IMR-90 (cell line): Measurements from ENCODE around the gene ARF6. TPM values are rescaled to one million over a fixed set of nuclear protein-coding genes. Genes with fewer than 3 reads are reported as not detected.

Experiments
- ATAC-seq: fragments of 200-7000 bp; cut with Tn5 transposase; 2 replicates; pipeline ENCODE4 v1.9.1; 2020; ENCODE audit warnings: low read depth, mild to moderate bottlenecking, moderate library complexity
- BruUV-seq: library from RNA; stranded (reverse); fragments of 400-500 nt; replicated peaks from 2 replicates; lab custom pipeline; 2021; lab: Mats Ljungman, UMichigan
- CTCF ChIA-PET: fragments of 300-600 bp; formaldehyde crosslinking; extraction: SDS; loops from one replicate; lab custom pipeline; 2021; ENCODE audit warnings: antibody characterized with exemption; lab: Yijun Ruan, JAX
- POLR2A ChIA-PET: fragments of 300-600 bp; sonication (Branson Sonifier 250); formaldehyde crosslinking; loops from one replicate; lab custom pipeline; 2022; ENCODE audit warnings: antibody characterized with exemption; ENCODE audit not compliant: unreplicated experiment; lab: Charles Lee
- DNase-seq: peaks from one replicate; pipeline ENCODE4 v3.0.0; 2013
- H2AFZ ChIP-seq: replicated peaks from 2 replicates; pipeline ENCODE3; 2013; ENCODE audit warnings: low read length, mild to moderate bottlenecking; ENCODE audit not compliant: poor library complexity
- H2AK5ac ChIP-seq: 2 replicates; pipeline ENCODE4 v1.6.1; 2013; ENCODE audit warnings: low read depth, low read length, inconsistent platforms
- H2AK9ac ChIP-seq: replicated peaks from 2 replicates; pipeline ENCODE3; 2013; ENCODE audit warnings: mild to moderate bottlenecking, low read depth, low read length, moderate library complexity; ENCODE audit not compliant: poor library complexity
- H2BK120ac ChIP-seq: 2 replicates; pipeline ENCODE4 v1.6.1; 2013; ENCODE audit warnings: low read depth, low read length, inconsistent platforms
- H2BK15ac ChIP-seq: 3 replicates; pipeline ENCODE4 v1.6.1; 2013; ENCODE audit warnings: low read depth, low read length, inconsistent platforms
- H2BK20ac ChIP-seq: 2 replicates; pipeline ENCODE4 v1.6.1; 2013; ENCODE audit warnings: low read depth, mild to moderate bottlenecking, inconsistent platforms, low read length, moderate library complexity
- H2BK5ac ChIP-seq: 2 replicates; pipeline ENCODE4 v1.6.1; 2013; ENCODE audit warnings: mild to moderate bottlenecking, low read depth, low read length, inconsistent platforms; ENCODE audit not compliant: poor library complexity, severe bottlenecking
- H3K14ac ChIP-seq: replicated peaks from 2 replicates; pipeline ENCODE4 v1.6.1; 2013; ENCODE audit warnings: low read depth, low read length, inconsistent platforms
- H3K18ac ChIP-seq: 2 replicates; pipeline ENCODE4 v1.6.1; 2013; ENCODE audit warnings: low read depth, low read length, control low read depth
- H3K23ac ChIP-seq: 2 replicates; pipeline ENCODE4 v1.6.1; 2013; ENCODE audit warnings: low read depth, low read length, inconsistent platforms
- H3K27ac ChIP-seq: 2 replicates; pipeline ENCODE4 v1.5.1; 2013; ENCODE audit warnings: mild to moderate bottlenecking, control low read depth, low read length; ENCODE audit not compliant: insufficient read depth
- H3K27me3 ChIP-seq: 2 replicates; pipeline ENCODE4 v1.6.1; 2013; ENCODE audit warnings: low read length; ENCODE audit not compliant: control insufficient read depth, insufficient read depth
- H3K36me3 ChIP-seq: 2 replicates; pipeline ENCODE4 v1.6.1; 2013; ENCODE audit warnings: low read length, mixed read lengths; ENCODE audit not compliant: control insufficient read depth, insufficient read depth
- H3K4ac ChIP-seq: 2 replicates; pipeline ENCODE4 v1.6.1; 2013; ENCODE audit warnings: low read depth, low read length, inconsistent platforms
- H3K4me1 ChIP-seq: 2 replicates; pipeline ENCODE4 v1.6.1; 2013; ENCODE audit warnings: low read length, mixed read lengths; ENCODE audit not compliant: control insufficient read depth, insufficient read depth
- H3K4me2 ChIP-seq: 2 replicates; pipeline ENCODE4 v1.6.1; 2013; ENCODE audit warnings: low read depth, mild to moderate bottlenecking, control low read depth, low read length, moderate library complexity
- H3K4me3 ChIP-seq: 2 replicates; pipeline ENCODE4 v1.5.1; 2013; ENCODE audit warnings: low read depth, mild to moderate bottlenecking, control low read depth, low read length, moderate library complexity; ENCODE audit not compliant: insufficient read depth
- H3K56ac ChIP-seq: 2 replicates; pipeline ENCODE4 v1.6.1; 2013; ENCODE audit warnings: low read length, inconsistent platforms; ENCODE audit not compliant: insufficient read depth; ENCODE audit errors: extremely low read depth
- H3K79me1 ChIP-seq, 2 experiments: 2 replicates each; pipeline ENCODE4 v1.6.1; 2013; ENCODE audit warnings: low read length in 2 of 2, inconsistent platforms in 1 of 2, low read depth in 1 of 2
- H3K9ac ChIP-seq: 2 replicates; pipeline ENCODE4 v1.6.1; 2013; ENCODE audit warnings: low read depth, low read length, control low read depth
- H3K9me1 ChIP-seq: 2 replicates; pipeline ENCODE4 v1.6.1; 2013; ENCODE audit warnings: low read length, inconsistent platforms; ENCODE audit not compliant: insufficient read depth
- H3K9me3 ChIP-seq: 2 replicates; pipeline ENCODE4 v1.6.1; 2013; ENCODE audit warnings: low read length; ENCODE audit not compliant: control insufficient read depth, insufficient read depth
- H4K20me1 ChIP-seq: 2 replicates; pipeline ENCODE4 v1.6.1; 2013; ENCODE audit warnings: low read length, inconsistent platforms; ENCODE audit not compliant: insufficient read depth
- H4K5ac ChIP-seq: 2 replicates; pipeline ENCODE4 v1.6.1; 2013; ENCODE audit warnings: mild to moderate bottlenecking, low read depth, low read length, control low read depth
- H4K8ac ChIP-seq, 2 experiments: 2 replicates each; pipeline ENCODE4 v1.6.1; 2013; ENCODE audit warnings: low read depth in 2 of 2, low read length in 2 of 2, control low read depth in 1 of 2, inconsistent platforms in 1 of 2
- H4K91ac ChIP-seq: 2 replicates; pipeline ENCODE4 v1.6.1; 2013; ENCODE audit warnings: low read depth, low read length, inconsistent platforms; ENCODE audit not compliant: insufficient read depth
- CEBPB ChIP-seq: IDR thresholded peaks from 2 replicates; pipeline ENCODE4 v1.6.1; 2012; ENCODE audit warnings: low read depth, low read length, improper control_type of control experiment
- CHD1 ChIP-seq: IDR thresholded peaks from 2 replicates; pipeline ENCODE4 v1.6.1; 2012; ENCODE audit warnings: low read depth, low read length, improper control_type of control experiment
- CTCF ChIP-seq: conservative IDR thresholded peaks from 2 replicates; pipeline ENCODE4 v1.5.1; 2012; ENCODE audit warnings: mild to moderate bottlenecking, low read depth, low read length, improper control_type of control experiment
- ELK1 ChIP-seq: fragments of 150-350 bp; IDR thresholded peaks from 2 replicates; pipeline ENCODE4 v1.6.1; 2016; ENCODE audit warnings: low read depth, mild to moderate bottlenecking, low read length, moderate library complexity, borderline replicate concordance
- FOS ChIP-seq: fragments of 150-350 bp; IDR thresholded peaks from 2 replicates; pipeline ENCODE4 v1.6.1; 2016; ENCODE audit warnings: low read depth, low read length
- MAZ ChIP-seq: IDR thresholded peaks from 2 replicates; pipeline ENCODE4 v1.6.1; 2012; ENCODE audit warnings: low read depth, mild to moderate bottlenecking, low read length, improper control_type of control experiment, moderate library complexity, borderline replicate concordance
- NFE2L2 ChIP-seq: fragments of 150-350 bp; IDR thresholded peaks from 2 replicates; pipeline ENCODE4 v1.6.1; 2016; ENCODE audit warnings: low read depth, mild to moderate bottlenecking, low read length
- POLR2A ChIP-seq: IDR thresholded peaks from 2 replicates; pipeline ENCODE4 v1.6.1; 2012; ENCODE audit warnings: mild to moderate bottlenecking, low read depth, low read length
- RAD21 ChIP-seq: IDR thresholded peaks from 2 replicates; pipeline ENCODE4 v1.6.1; 2012; ENCODE audit warnings: low read length, improper control_type of control experiment
- RCOR1 ChIP-seq: IDR thresholded peaks from 2 replicates; pipeline ENCODE4 v1.6.1; 2012; ENCODE audit warnings: mild to moderate bottlenecking, low read length, improper control_type of control experiment; ENCODE audit not compliant: insufficient replicate concordance
- USF2 ChIP-seq: fragments of 150-350 bp; IDR thresholded peaks from 2 replicates; pipeline ENCODE4 v1.6.1; 2017; ENCODE audit warnings: mild to moderate bottlenecking, antibody characterized with exemption, low read length, low read depth
- WGBS, 2 experiments: methylation state at CpG; one replicate each; pipeline versions ENCODE4 v1.1.5 to v1.1.7; 2013; ENCODE audit warnings: missing lambda C conversion rate in 2 of 2; ENCODE audit not compliant: insufficient read length in 1 of 2; ENCODE audit errors: extremely low coverage in 2 of 2; 5-methylcytosine and 5-hydroxymethylcytosine counted together
- dilution Hi-C: fragments of 300-500 bp; cut with HindIII; formaldehyde crosslinking; loops from one replicate; pipeline ENCODE4 v1.14.3; 2018; ENCODE audit warnings: low sequenced_read_pairs; ENCODE audit not compliant: unreplicated experiment
- in situ Hi-C: fragments of 300-500 bp; cut with MboI; formaldehyde crosslinking; loops from 3 replicates; pipeline ENCODE4 v1.14.3; 2019; ENCODE audit warnings: low sequenced_read_pairs, inconsistent platforms, mixed read lengths
- intact Hi-C: fragments of 100-400 bp; cut with micrococcal nuclease; formaldehyde crosslinking; loops from 2 replicates; pipeline ENCODE4 v1.10.0; 2022
- polyA plus RNA-seq, 3 experiments: library from polyadenylated mRNA; depleted of rRNA; stranded (reverse); fragments of >200 nt; gene quantifications; 2 replicates each; pipeline ENCODE4 v1.2.3, GENCODE V29; 2012; ENCODE audit warnings: low replicate concordance in 1 of 3
- total RNA-seq: library from RNA; depleted of rRNA; stranded (reverse); fragments of >200 nt; gene quantifications from 2 replicates; pipeline ENCODE4 v1.2.3, GENCODE V29; 2012

The ARF6 gene
- total and polyA plus RNA-seq, 2 of the 4 experiments (the other 2 are of a cell fraction): 32.1 to 40.1 TPM

- Histone ChIP-seq H4K91ac (no peak overlapping the region), H2AK5ac (no peak overlapping the region), H2BK15ac (no peak overlapping the region; the same call in 2 of the 3 replicates), H3K56ac (no peak overlapping the region), H3K4me2 (no peak overlapping the region), H3K79me1 (no peaks in the 10 kb centered on the region), H3K14ac (no peak overlapping the region), H3K23ac (no peak overlapping the region), H2AFZ (no peak overlapping the region), H2BK20ac (no peak overlapping the region), H3K9me1 (no peaks in the 10 kb centered on the region), H3K27me3 (no peaks in the 10 kb centered on the region), H4K20me1 (no peaks in the 10 kb centered on the region), H3K4me3 (no peak overlapping the region), H3K4me1 (peaks cover 5% of the 10 kb centered on the region), H2BK5ac (no peak overlapping the region), H3K27ac (no peak overlapping the region), H3K9ac (no peak overlapping the region), H3K4ac (no peak overlapping the region), H2BK120ac (no peak overlapping the region), H3K36me3 (no peaks in the 10 kb centered on the region), H3K9me3 (no peaks in the 10 kb centered on the region), H2AK9ac (no peak overlapping the region), H4K5ac (no peak overlapping the region), H3K18ac (no peak overlapping the region), H4K8ac (no peak overlapping the region)
- dilution Hi-C loops: no loop called here
- in situ Hi-C loops: no loop called here
- POLR2A ChIA-PET: no interaction called here
- no CpG with 5 or more reads among the region's 3 CpGs for WGBS, 2 experiments
- CTCF ChIA-PET: no interaction called here
- ATAC-seq: no peak
- no peak for DNase-seq
- intact Hi-C loops: no loop called here
- TF ChIP-seq MAZ (no peak), POLR2A (no peak), NFE2L2 (no peak), ELK1 (no peak), USF2 (no peak), CEBPB (no peak), CTCF (no peak), CHD1 (no peak), RAD21 (no peak), FOS (no peak), RCOR1 (no peak)
- BruUV-seq: no TSS peak
Observed at GRCh38 chr14:49935526-49935925, 42.6 kb downstream of the ARF6 start.
